ENCODE measurements around the gene ACAD10.
A peak's percentile ranks its signal among the peaks of the same experiment; 100 is the strongest.
"Not testable (repeated sequence)": the region's sequence is repeated elsewhere in the genome, so short reads cannot be mapped to it uniquely, and the experiment has no call there.

ACAD10 gene

GRCh38 chr12:111685811-111686573 is at the start of gene ACAD10, which contains the start of gene BRAP:
ACAD10 (plus strand) TSS chr12:111686053; CDS start chr12:111692710, 6,657 bp downstream.
BRAP (minus strand) TSS chr12:111685956; CDS start chr12:111685792, 164 bp downstream.
- in situ Hi-C loops (cut with HindIII; ENCODE audit: low pct_ligation_motif_present, low pct_unique_long_range_greater_than_20kb, low sequenced_read_pairs), result no loop called here
- peak; percentile 99 for DNase-seq

- DNase-seq, result no peak
- in situ Hi-C loops (cut with HindIII; ENCODE audit: low pct_ligation_motif_present, low pct_unique_long_range_greater_than_20kb, low sequenced_read_pairs), result no loop called here
Measured at GRCh38 chr12:111636209-111636945, 49.5 kb upstream of the ACAD10 start.

- DNase-seq, result no peak
- in situ Hi-C loops (cut with HindIII; ENCODE audit: low pct_ligation_motif_present, low pct_unique_long_range_greater_than_20kb, low sequenced_read_pairs), result no loop called here
Measured at GRCh38 chr12:111638556-111638955, 47.3 kb upstream of the ACAD10 start.

- DNase-seq, result no peak
- in situ Hi-C loops (cut with HindIII; ENCODE audit: low pct_ligation_motif_present, low pct_unique_long_range_greater_than_20kb, low sequenced_read_pairs), result no loop called here
Measured at GRCh38 chr12:111640506-111640905, 45.3 kb upstream of the ACAD10 start.

- in situ Hi-C loops (cut with HindIII; ENCODE audit: low pct_ligation_motif_present, low pct_unique_long_range_greater_than_20kb, low sequenced_read_pairs), result no loop called here
- no peak for DNase-seq
Measured at GRCh38 chr12:111642681-111643426, 43.0 kb upstream of the ACAD10 start.

DNA sequence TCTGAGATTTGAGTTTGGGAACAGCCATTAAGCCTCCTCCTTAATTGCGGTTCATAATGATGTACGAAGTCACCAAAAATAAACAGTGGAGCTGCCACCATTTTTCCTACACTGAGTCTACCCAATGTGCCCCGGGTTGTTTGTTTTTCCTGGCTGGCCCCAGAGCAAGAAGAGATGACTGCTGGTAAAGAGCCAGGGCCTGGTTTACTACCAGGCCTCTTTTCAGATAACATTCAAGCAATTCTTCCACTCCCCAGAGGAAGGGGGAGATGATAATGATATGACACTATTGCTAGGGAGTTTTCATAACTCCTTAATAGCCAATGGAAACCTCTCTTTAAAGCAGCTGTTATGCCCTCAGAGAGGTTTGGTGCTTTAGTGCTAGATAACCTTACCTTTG is 42.4 kb upstream of the ACAD10 start:
- in situ Hi-C loops (cut with HindIII; ENCODE audit: low pct_ligation_motif_present, low pct_unique_long_range_greater_than_20kb, low sequenced_read_pairs), result no loop called here
- DNase-seq, result no peak

DNA sequence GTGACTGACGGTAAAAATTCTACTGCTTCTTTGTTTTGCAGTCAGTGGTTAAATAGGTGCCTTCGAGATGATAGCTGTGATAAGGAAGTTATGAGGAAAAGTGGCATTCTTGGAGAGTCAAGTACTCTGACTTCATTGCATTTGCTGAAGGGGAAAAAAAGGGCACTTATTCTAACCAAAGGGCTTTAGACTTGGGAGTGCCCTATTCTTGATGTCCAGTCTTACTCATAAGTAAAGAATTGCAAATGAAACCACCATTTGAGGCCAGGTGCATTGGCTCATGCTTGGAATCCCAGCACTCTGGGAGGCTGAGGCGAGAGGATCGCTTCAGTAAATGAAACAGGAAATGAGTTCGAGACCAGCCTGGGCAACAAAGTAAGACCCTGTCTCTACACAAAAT is 40.4 kb upstream of the ACAD10 start:
- DNase-seq, result peak; percentile 94
- in situ Hi-C loops (cut with HindIII; ENCODE audit: low pct_ligation_motif_present, low pct_unique_long_range_greater_than_20kb, low sequenced_read_pairs), result no loop called here

- DNase-seq, result no peak
- in situ Hi-C loops (cut with HindIII; ENCODE audit: low pct_ligation_motif_present, low pct_unique_long_range_greater_than_20kb, low sequenced_read_pairs), result no loop called here
Measured at GRCh38 chr12:111650912-111651311, 34.9 kb upstream of the ACAD10 start.

DNA sequence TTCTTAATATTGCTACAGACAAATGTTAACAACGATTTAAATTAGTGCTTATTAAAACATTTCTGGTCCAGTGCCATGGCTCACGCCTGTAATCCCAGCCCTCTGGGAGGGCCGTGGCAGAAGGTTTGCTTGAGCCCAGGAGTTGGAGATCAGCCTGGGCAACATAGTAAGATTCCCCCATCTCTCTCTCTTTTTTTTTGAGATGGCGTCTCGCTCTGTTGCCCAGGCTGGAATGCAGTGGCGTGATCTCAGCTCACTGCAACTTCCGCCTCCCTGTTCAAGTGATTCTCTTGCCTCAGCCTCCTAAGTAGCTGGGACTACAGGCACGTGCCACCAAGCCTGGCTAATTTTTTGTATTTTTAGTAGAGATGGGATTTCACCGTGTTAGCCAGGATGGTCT is 33.3 kb upstream of the ACAD10 start:
- in situ Hi-C loops (cut with HindIII; ENCODE audit: low pct_ligation_motif_present, low pct_unique_long_range_greater_than_20kb, low sequenced_read_pairs), result not testable (repeated sequence)
- DNase-seq, result peak; percentile 29

- DNase-seq, result no peak
- in situ Hi-C loops (cut with HindIII; ENCODE audit: low pct_ligation_motif_present, low pct_unique_long_range_greater_than_20kb, low sequenced_read_pairs), result no loop called here
Measured at GRCh38 chr12:111653596-111653995, 32.3 kb upstream of the ACAD10 start.

- in situ Hi-C loops (cut with HindIII; ENCODE audit: low pct_ligation_motif_present, low pct_unique_long_range_greater_than_20kb, low sequenced_read_pairs), result no loop called here
- no peak for DNase-seq
Measured at GRCh38 chr12:111655356-111655755, 30.5 kb upstream of the ACAD10 start.

- in situ Hi-C loops (cut with HindIII; ENCODE audit: low pct_ligation_motif_present, low pct_unique_long_range_greater_than_20kb, low sequenced_read_pairs), result no loop called here
- DNase-seq, result no peak
Measured at GRCh38 chr12:111656016-111656415, 29.8 kb upstream of the ACAD10 start.

DNA sequence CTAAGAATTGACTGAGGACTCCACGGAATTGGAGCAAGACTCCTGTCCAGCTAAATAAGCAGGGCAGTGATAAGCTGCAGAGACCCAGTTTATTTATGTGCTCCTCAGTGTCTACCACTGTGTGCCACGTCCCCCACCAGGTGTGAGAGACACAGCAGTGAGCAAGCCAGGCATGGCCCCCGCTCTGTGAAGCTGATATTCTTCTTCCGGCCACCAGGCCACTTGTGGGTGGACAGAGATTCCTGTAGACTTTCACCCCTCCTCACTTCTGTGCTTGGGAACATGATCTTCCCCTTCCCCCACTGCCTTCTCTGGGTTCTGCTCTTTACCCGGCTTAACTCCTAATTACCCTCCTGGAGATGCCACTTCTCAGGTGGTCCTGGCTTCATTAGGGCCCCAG is 21.4 kb upstream of the ACAD10 start:
- in situ Hi-C loops (cut with HindIII; ENCODE audit: low pct_ligation_motif_present, low pct_unique_long_range_greater_than_20kb, low sequenced_read_pairs), result no loop called here
- DNase-seq, result no peak

GRCh38 chr12:111664961-111665865 is 20.6 kb upstream of the ACAD10 start:
- no peak for DNase-seq
- in situ Hi-C loops (cut with HindIII; ENCODE audit: low pct_ligation_motif_present, low pct_unique_long_range_greater_than_20kb, low sequenced_read_pairs), result no loop called here

- in situ Hi-C loops (cut with HindIII; ENCODE audit: low pct_ligation_motif_present, low pct_unique_long_range_greater_than_20kb, low sequenced_read_pairs), result no loop called here
- no peak for DNase-seq
Measured at GRCh38 chr12:111672822-111673381, 13.0 kb upstream of the ACAD10 start.

GRCh38 chr12:111673503-111673902 is 12.3 kb upstream of the ACAD10 start:
- peak; percentile 64 for DNase-seq
- in situ Hi-C loops (cut with HindIII; ENCODE audit: low pct_ligation_motif_present, low pct_unique_long_range_greater_than_20kb, low sequenced_read_pairs), result no loop called here

- DNase-seq, result no peak
- in situ Hi-C loops (cut with HindIII; ENCODE audit: low pct_ligation_motif_present, low pct_unique_long_range_greater_than_20kb, low sequenced_read_pairs), result no loop called here
Measured at GRCh38 chr12:111677186-111677585, 8.7 kb upstream of the ACAD10 start.

Measured in ACHN (cell line).